K562 (cell line): ENCODE results near the gene SNRNP200. TPM values are rescaled to one million over a fixed set of nuclear protein-coding genes. Genes with fewer than 3 reads are reported as not detected.
A peak's percentile ranks its signal among the peaks of the same experiment; 100 is the strongest.

Source experiments
- ADNP ChIP-seq: fragments of 200-800 bp; sonication (Bioruptor generic); IDR thresholded peaks from 2 replicates; pipeline ENCODE4 v1.6.1; 2016; ENCODE audit warnings: missing genetic modification characterization, missing compliant biosample characterization
- ATF7 ChIP-seq: fragments of 450-650 bp; IDR thresholded peaks from 2 replicates; pipeline ENCODE4 v1.7.1; 2014; ENCODE audit warnings: mild to moderate bottlenecking, moderate library complexity
- DDX20 ChIP-seq: fragments of 450-650 bp; IDR thresholded peaks from 2 replicates; pipeline ENCODE4 v1.6.1; 2016; ENCODE audit warnings: missing genetic modification characterization, low read depth, mild to moderate bottlenecking, missing compliant biosample characterization, moderate library complexity
- KLF10 ChIP-seq: fragments of 250-450 bp; sonication (Bioruptor Pico); IDR thresholded peaks from 2 replicates; pipeline ENCODE4 v1.6.1; 2021; ENCODE audit warnings: matching md5 sums
- LCOR ChIP-seq: sonication (generic); formaldehyde crosslinking; IDR thresholded peaks from 2 replicates; pipeline ENCODE4 v1.8.0; 2022; ENCODE audit warnings: mild to moderate bottlenecking, missing genetic modification reagents
- MED1 ChIP-seq: sonication (generic); formaldehyde crosslinking; IDR thresholded peaks from 2 replicates; pipeline ENCODE4 v1.8.1; 2023; ENCODE audit warnings: missing genetic modification reagents, borderline replicate concordance
- NCOA2 ChIP-seq, 2 experiments: fragments of 450-650 bp; IDR thresholded peaks; 2 replicates each; pipeline ENCODE4 v1.6.1; 2018; ENCODE audit warnings: mild to moderate bottlenecking in 2 of 2, moderate library complexity in 1 of 2; ENCODE audit not compliant: partially characterized antibody in 2 of 2
- NFIC ChIP-seq: fragments of 450-650 bp; IDR thresholded peaks from 2 replicates; pipeline ENCODE4 v1.6.1; 2017; ENCODE audit warnings: mild to moderate bottlenecking, inconsistent platforms
- POLR2B ChIP-seq: fragments of 450-650 bp; IDR thresholded peaks from 2 replicates; pipeline ENCODE4 v1.6.1; 2018; ENCODE audit warnings: low read depth; ENCODE audit not compliant: partially characterized antibody
- POLR2H ChIP-seq: IDR thresholded peaks from 2 replicates; pipeline ENCODE4 v1.6.1; 2016; ENCODE audit warnings: missing genetic modification characterization, low read depth, mild to moderate bottlenecking, control low read depth, missing compliant biosample characterization, moderate library complexity
- POLR3A ChIP-seq: IDR thresholded peaks from 2 replicates; pipeline ENCODE4 v1.6.1; 2011; ENCODE audit warnings: borderline replicate concordance, mild to moderate bottlenecking, moderate library complexity; ENCODE audit not compliant: insufficient read length, insufficient read depth; ENCODE audit errors: extremely low read depth
- SAP30 ChIP-seq: fragments of 200-600 bp; sonication (generic); IDR thresholded peaks from 2 replicates; pipeline ENCODE4 v1.6.1; 2012; ENCODE audit warnings: borderline replicate concordance, low read depth, mild to moderate bottlenecking, moderate library complexity, low read length, control low read depth, inconsistent platforms; ENCODE audit not compliant: insufficient read depth, poor library complexity, severe bottlenecking
- SMARCE1 ChIP-seq: fragments of 450-650 bp; IDR thresholded peaks from 2 replicates; pipeline ENCODE4 v1.7.1; 2016; ENCODE audit warnings: mild to moderate bottlenecking
- TCF7L2 ChIP-seq: fragments of 150-350 bp; IDR thresholded peaks from 2 replicates; pipeline ENCODE4 v1.6.1; 2016; ENCODE audit warnings: low read depth, mild to moderate bottlenecking, low read length, moderate library complexity
- ZNF143 ChIP-seq: sonication (generic); formaldehyde crosslinking; IDR thresholded peaks from 2 replicates; pipeline ENCODE4 v1.9.0; 2022; ENCODE audit warnings: mild to moderate bottlenecking, missing genetic modification reagents
- polyA plus RNA-seq, 8 experiments: library from polyadenylated mRNA; depleted of rRNA in 4 of 8; stranded (reverse) in 5 of 8; unstranded in 3 of 8; fragments of >200 nt; fragmentation: Nextera tagmentation in 2 of 8; fragmentation: Illumina TruSeq in 1 of 8; extraction: Ambion mirVana in 2 of 8; extraction: Trizol in 1 of 8; gene quantifications; 2 replicates each; pipeline versions ENCODE4 v1.2.1 to v1.2.3, GENCODE V29; 2011 to 2014; ENCODE audit warnings: inconsistent platforms in 1 of 8, missing spikeins in 1 of 8
- total RNA-seq, 7 experiments: library from RNA; depleted of rRNA in 6 of 7; stranded (reverse); fragments of >200 nt in 6 of 7; fragmentation: Illumina TruSeq in 2 of 7; extraction: Trizol in 2 of 7; gene quantifications; 2 replicates each; pipeline versions ENCODE4 v1.2.1 to v1.2.3, GENCODE V29; 2011 to 2021; ENCODE audit warnings: low replicate concordance in 1 of 7
- TF ChIP-seq, protein P1 (sequence below), 3 experiments: fragments of 200-800 bp in 1 of 3; fragments of 250-450 bp in 1 of 3; fragments of 450-650 bp in 1 of 3; sonication (Bioruptor Pico) in 1 of 3; sonication (Bioruptor generic) in 1 of 3; formaldehyde crosslinking in 1 of 3; IDR thresholded peaks; 2 replicates each; pipeline versions ENCODE4 v1.6.1 to v1.8.0; 2016 to 2022; ENCODE audit warnings: mild to moderate bottlenecking in 2 of 3, missing genetic modification characterization in 2 of 3, missing compliant biosample characterization in 1 of 3, moderate library complexity in 1 of 3
- TF ChIP-seq, protein P2 (sequence below): IDR thresholded peaks from 2 replicates; pipeline ENCODE4 v1.6.1; 2011; ENCODE audit warnings: borderline replicate concordance, low read depth, mild to moderate bottlenecking, moderate library complexity, low read length; ENCODE audit not compliant: insufficient read depth, poor library complexity, severe bottlenecking
- TF ChIP-seq, protein P3 (sequence below): sonication (generic); formaldehyde crosslinking; IDR thresholded peaks from 2 replicates; pipeline ENCODE4 v1.8.1; 2023; ENCODE audit warnings: mild to moderate bottlenecking, missing genetic modification reagents, moderate library complexity

SNRNP200 gene
- total and polyA plus RNA-seq, 9 of the 15 experiments (the other 6 are each of a cell fraction or from before 2014, with no cell fraction given) = 76.1 to 231 (median 155) TPM

DNA sequence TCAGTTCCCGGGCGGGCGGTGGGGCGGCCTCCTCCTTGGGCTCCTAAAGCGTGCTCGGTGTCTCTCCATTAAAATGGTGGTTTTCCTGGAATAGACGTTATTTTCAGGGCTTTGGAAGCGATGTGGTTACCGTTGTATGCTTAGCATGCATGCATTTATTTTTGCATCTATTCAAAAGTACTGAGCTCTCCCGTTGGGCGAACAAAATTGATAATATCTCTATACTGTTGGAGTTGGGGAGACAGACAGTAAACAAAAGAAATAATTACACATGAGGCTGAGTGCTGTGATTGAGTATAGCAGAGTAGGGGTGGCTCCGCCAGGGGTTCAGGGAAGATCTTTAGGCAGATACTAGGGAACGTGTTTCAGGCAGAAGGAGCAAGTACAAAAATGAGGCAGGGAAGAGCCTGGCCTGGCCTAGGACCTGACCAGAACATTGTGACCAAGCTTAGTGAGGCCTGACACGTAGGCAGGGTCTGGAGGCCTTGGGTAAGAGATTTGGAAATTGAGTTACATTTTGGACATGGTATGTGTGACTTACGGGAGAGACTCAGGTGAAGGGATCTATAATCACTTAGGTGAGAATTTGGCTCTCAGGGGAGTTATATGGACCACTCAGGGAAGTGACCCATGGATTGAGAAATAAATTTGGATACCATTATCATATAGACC lies 30.9 kb upstream of the SNRNP200 start (continued):
- TF ChIP-seq, protein P1, sequence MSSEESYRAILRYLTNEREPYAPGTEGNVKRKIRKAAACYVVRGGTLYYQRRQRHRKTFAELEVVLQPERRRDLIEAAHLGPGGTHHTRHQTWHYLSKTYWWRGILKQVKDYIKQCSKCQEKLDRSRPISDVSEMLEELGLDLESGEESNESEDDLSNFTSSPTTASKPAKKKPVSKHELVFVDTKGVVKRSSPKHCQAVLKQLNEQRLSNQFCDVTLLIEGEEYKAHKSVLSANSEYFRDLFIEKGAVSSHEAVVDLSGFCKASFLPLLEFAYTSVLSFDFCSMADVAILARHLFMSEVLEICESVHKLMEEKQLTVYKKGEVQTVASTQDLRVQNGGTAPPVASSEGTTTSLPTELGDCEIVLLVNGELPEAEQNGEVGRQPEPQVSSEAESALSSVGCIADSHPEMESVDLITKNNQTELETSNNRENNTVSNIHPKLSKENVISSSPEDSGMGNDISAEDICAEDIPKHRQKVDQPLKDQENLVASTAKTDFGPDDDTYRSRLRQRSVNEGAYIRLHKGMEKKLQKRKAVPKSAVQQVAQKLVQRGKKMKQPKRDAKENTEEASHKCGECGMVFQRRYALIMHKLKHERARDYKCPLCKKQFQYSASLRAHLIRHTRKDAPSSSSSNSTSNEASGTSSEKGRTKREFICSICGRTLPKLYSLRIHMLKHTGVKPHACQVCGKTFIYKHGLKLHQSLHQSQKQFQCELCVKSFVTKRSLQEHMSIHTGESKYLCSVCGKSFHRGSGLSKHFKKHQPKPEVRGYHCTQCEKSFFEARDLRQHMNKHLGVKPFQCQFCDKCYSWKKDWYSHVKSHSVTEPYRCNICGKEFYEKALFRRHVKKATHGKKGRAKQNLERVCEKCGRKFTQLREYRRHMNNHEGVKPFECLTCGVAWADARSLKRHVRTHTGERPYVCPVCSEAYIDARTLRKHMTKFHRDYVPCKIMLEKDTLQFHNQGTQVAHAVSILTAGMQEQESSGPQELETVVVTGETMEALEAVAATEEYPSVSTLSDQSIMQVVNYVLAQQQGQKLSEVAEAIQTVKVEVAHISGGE (CRISPR knock-in tag; IDR thresholded peaks at IDR 0.05) = peak in 1 of 3 experiments; percentile 69; a peak in 2 of 6 replicates
- no peak for TF ChIP-seq KLF10 (CRISPR knock-in tag)
- no peak for TF ChIP-seq DDX20 (tag)
- TF ChIP-seq SMARCE1 = no peak
- no peak for TF ChIP-seq MED1
- TF ChIP-seq ATF7 = no peak
- TF ChIP-seq TCF7L2 = no peak
- TF ChIP-seq, protein P2, sequence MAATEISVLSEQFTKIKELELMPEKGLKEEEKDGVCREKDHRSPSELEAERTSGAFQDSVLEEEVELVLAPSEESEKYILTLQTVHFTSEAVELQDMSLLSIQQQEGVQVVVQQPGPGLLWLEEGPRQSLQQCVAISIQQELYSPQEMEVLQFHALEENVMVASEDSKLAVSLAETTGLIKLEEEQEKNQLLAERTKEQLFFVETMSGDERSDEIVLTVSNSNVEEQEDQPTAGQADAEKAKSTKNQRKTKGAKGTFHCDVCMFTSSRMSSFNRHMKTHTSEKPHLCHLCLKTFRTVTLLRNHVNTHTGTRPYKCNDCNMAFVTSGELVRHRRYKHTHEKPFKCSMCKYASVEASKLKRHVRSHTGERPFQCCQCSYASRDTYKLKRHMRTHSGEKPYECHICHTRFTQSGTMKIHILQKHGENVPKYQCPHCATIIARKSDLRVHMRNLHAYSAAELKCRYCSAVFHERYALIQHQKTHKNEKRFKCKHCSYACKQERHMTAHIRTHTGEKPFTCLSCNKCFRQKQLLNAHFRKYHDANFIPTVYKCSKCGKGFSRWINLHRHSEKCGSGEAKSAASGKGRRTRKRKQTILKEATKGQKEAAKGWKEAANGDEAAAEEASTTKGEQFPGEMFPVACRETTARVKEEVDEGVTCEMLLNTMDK = no peak
- TF ChIP-seq POLR2H (tag) = peak; percentile 37; the same call in 1 of the 2 replicates
- no peak for TF ChIP-seq ZNF143 (CRISPR knock-in tag)
- no peak for TF ChIP-seq ADNP (tag)
- peak; percentile 50 for TF ChIP-seq POLR2B
- TF ChIP-seq LCOR (CRISPR knock-in tag) = no peak
- no peak for TF ChIP-seq NCOA2 (IDR thresholded peaks at IDR 0.05; ENCODE audit: partially characterized antibody in 2 of 2)
- TF ChIP-seq NFIC = no peak
- TF ChIP-seq, protein P3, sequence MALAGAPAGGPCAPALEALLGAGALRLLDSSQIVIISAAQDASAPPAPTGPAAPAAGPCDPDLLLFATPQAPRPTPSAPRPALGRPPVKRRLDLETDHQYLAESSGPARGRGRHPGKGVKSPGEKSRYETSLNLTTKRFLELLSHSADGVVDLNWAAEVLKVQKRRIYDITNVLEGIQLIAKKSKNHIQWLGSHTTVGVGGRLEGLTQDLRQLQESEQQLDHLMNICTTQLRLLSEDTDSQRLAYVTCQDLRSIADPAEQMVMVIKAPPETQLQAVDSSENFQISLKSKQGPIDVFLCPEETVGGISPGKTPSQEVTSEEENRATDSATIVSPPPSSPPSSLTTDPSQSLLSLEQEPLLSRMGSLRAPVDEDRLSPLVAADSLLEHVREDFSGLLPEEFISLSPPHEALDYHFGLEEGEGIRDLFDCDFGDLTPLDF = no peak
- TF ChIP-seq SAP30 = no peak
- TF ChIP-seq POLR3A = no peak
